ENCODE measurements around the gene ITPK1.

DNA sequence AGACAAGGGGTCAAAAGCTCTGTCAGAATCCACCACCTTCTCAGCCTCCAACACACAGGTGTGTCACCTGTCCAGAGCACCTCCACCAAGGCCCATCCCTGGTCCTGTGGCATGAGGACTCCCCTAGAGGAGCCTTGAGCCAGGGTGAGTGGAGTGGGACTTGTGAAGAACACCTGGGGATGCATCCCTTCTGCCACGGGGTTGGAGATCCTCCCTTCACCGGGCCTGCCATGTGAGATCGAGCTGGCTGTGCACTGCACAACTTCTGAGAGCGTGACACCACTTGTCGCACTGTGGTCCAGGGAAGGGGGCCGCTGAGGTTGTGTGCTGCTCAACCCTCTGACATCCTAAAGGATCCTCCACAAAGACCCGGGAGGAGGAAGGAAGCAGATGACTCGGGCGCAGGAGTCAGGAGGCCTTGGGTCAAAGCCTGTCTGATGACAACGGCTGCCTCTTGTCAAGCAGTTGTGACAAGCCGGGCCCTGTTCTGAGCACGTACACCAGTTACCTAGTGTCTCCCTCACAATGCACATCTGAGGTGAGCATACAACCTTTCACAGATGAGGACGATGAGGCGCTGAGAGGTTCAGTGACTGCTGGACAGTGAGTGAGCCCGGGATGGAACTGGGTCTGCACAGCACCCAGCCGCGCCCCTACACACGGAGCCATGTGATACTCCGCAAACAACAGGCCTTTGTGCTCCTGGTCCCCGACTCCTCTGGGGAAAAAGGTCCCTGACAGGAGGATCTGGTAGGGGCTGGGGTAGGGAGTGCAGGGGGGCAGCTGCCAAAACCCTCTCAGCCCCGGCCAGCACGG lies 157.1 kb downstream of the ITPK1 start:
- TF ChIP-seq CTCF (IDR thresholded peaks at IDR 0.05; ENCODE audit: borderline replicate concordance, extremely low read depth, low read length, poor library complexity, severe bottlenecking): no peak
- TF ChIP-seq EZH2 (IDR thresholded peaks at IDR 0.05; ENCODE audit: borderline replicate concordance, low read depth, low read length, severe bottlenecking): no peak

Data from DND-41 (cell line).